ENCODE measurements around the gene PPP5C.

- TF ChIP-seq ELF1 (IDR thresholded peaks at IDR 0.05; ENCODE audit: borderline replicate concordance, low read depth), result no peak
- no peak for TF ChIP-seq CTCF (IDR thresholded peaks at IDR 0.05 in 2 of 3, conservative IDR thresholded peaks at IDR 0.05 in 1 of 3; ENCODE audit: borderline replicate concordance in 1 of 3, insufficient read depth in 1 of 3, low read depth in 2 of 3, low read length in 2 of 3)
- no peak for TF ChIP-seq ZNF274 (IDR thresholded peaks at IDR 0.05; ENCODE audit: low read depth, low read length)
- TF ChIP-seq POLR2A (IDR thresholded peaks at IDR 0.05; ENCODE audit: borderline replicate concordance, extremely low read depth, insufficient read depth, insufficient read length), result no peak
- no peak for TF ChIP-seq MAX (IDR thresholded peaks at IDR 0.05)
- TF ChIP-seq EZH2 (IDR thresholded peaks at IDR 0.05), result no peak
- TF ChIP-seq POLR2AphosphoS5 (IDR thresholded peaks at IDR 0.05; ENCODE audit: low read depth, low read length), result no peak
- TF ChIP-seq EGR1 (IDR thresholded peaks at IDR 0.05; ENCODE audit: low read depth), result no peak
Measured at GRCh38 chr19:46350029-46350757, 3.3 kb downstream of the PPP5C start.

Data from HCT116 (cell line).